ENCODE data around the gene FABP7. TPM values are rescaled to one million over a fixed set of nuclear protein-coding genes. Genes with fewer than 3 reads are reported as not detected.
"Not testable (repeated sequence)": the region's sequence is repeated elsewhere in the genome, so short reads cannot be mapped to it uniquely, and the experiment has no call there.

The FABP7 gene
- total RNA-seq, 1 donor from 2014 or later = not detected

- H3K4me3 ChIP-seq (ENCODE audit: low read depth, low read length) = no peak overlapping the region
These were observed 43.4 kb upstream of the FABP7 start for GRCh38 chr6:122736163-122736562.

GRCh38 chr6:122736616-122737015, 42.9 kb upstream of the FABP7 start:
- H3K4me3 ChIP-seq (ENCODE audit: low read depth, low read length) = no peak overlapping the region
- TF ChIP-seq, protein P1, sequence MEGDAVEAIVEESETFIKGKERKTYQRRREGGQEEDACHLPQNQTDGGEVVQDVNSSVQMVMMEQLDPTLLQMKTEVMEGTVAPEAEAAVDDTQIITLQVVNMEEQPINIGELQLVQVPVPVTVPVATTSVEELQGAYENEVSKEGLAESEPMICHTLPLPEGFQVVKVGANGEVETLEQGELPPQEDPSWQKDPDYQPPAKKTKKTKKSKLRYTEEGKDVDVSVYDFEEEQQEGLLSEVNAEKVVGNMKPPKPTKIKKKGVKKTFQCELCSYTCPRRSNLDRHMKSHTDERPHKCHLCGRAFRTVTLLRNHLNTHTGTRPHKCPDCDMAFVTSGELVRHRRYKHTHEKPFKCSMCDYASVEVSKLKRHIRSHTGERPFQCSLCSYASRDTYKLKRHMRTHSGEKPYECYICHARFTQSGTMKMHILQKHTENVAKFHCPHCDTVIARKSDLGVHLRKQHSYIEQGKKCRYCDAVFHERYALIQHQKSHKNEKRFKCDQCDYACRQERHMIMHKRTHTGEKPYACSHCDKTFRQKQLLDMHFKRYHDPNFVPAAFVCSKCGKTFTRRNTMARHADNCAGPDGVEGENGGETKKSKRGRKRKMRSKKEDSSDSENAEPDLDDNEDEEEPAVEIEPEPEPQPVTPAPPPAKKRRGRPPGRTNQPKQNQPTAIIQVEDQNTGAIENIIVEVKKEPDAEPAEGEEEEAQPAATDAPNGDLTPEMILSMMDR (conservative IDR thresholded peaks at IDR 0.05; ENCODE audit: low read depth, low read length) = no peak
- DNase-seq (ENCODE audit: low read depth) = no peak

More at GRCh38 chr6:122736163-122736562, 43.4 kb upstream of the FABP7 start:
- no peak for DNase-seq (ENCODE audit: low read depth)
- TF ChIP-seq, protein P1 (conservative IDR thresholded peaks at IDR 0.05; ENCODE audit: low read depth, low read length) = no peak

- no peak for DNase-seq (ENCODE audit: low read depth)
- no peak overlapping the region for H3K4me3 ChIP-seq (ENCODE audit: low read depth, low read length)
- TF ChIP-seq, protein P1 (conservative IDR thresholded peaks at IDR 0.05; ENCODE audit: low read depth, low read length) = no peak
These were observed 39.4 kb upstream of the FABP7 start for GRCh38 chr6:122740091-122740490.

- no peak overlapping the region for H3K4me3 ChIP-seq (ENCODE audit: low read depth, low read length)
- TF ChIP-seq, protein P1 (conservative IDR thresholded peaks at IDR 0.05; ENCODE audit: low read depth, low read length) = no peak
- DNase-seq (ENCODE audit: low read depth) = no peak
These were observed 38.6 kb upstream of the FABP7 start for GRCh38 chr6:122740936-122741335.

DNA sequence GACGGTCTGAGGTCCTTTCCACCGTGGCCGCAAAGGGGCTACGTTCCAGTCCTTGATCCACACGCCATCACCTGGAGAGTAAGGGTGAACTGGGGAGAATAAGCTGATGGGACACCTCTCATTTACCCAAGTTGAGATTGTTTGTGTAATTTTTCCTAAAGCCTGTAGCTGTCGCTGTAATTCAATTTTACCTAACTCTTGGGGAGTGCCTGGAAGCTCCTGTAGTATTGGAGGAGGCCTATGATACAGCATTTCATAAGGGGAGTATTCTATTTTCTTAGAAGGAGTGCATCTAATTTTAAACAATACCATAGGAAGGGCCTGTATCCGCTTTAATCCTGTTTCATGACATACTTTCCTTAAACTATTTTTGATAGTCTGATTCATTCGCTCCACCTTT, 35.3 kb upstream of the FABP7 start:
- not testable (repeated sequence) for DNase-seq (ENCODE audit: low read depth); H3K4me3 ChIP-seq (ENCODE audit: low read depth, low read length)
- TF ChIP-seq, protein P1 (conservative IDR thresholded peaks at IDR 0.05; ENCODE audit: low read depth, low read length) = peak; percentile 57

- not testable (repeated sequence) for H3K4me3 ChIP-seq (ENCODE audit: low read depth, low read length); DNase-seq (ENCODE audit: low read depth)
These were observed 34.7 kb upstream of the FABP7 start for GRCh38 chr6:122744856-122745255.

GRCh38 chr6:122746688-122747087, 32.8 kb upstream of the FABP7 start:
- H3K4me3 ChIP-seq (ENCODE audit: low read depth, low read length) = no peak overlapping the region
- TF ChIP-seq, protein P1 (conservative IDR thresholded peaks at IDR 0.05; ENCODE audit: low read depth, low read length) = no peak

More at GRCh38 chr6:122746688-122747087, 32.8 kb upstream of the FABP7 start:
- no peak for DNase-seq (ENCODE audit: low read depth)
